Esophagus squamous epithelium (tissue), 5 donors: Measurements from ENCODE around the gene GNG2. TPM values are rescaled to one million over a fixed set of nuclear protein-coding genes. Genes with fewer than 3 reads are reported as not detected.

Source experiments
- DNase-seq: peaks from one replicate; lab custom pipeline; 2025; lab: John Stamatoyannopoulos, UW
- H3K27ac ChIP-seq, 4 donors: fragments of 200-600 bp; sonication (generic); one replicate each; pipeline ENCODE4 v1.5.1; 2016 to 2019; ENCODE audit warnings: mild to moderate bottlenecking in 1 of 4
- H3K27me3 ChIP-seq, 4 donors: fragments of 200-600 bp; sonication (generic); 1 replicate in 3 of 4; 2 replicates in 1 of 4; pipeline versions ENCODE4 v1.5.1 to v1.6.0; 2017 to 2021; ENCODE audit warnings: antibody characterized with exemption in 1 of 4
- H3K36me3 ChIP-seq, 3 donors: fragments of 200-600 bp; sonication (generic); one replicate each; pipeline ENCODE4 v1.5.1; 2016 to 2019
- H3K4me1 ChIP-seq, 3 donors: fragments of 200-600 bp; sonication (generic); one replicate each; pipeline ENCODE4 v1.5.1; 2017 to 2019
- H3K4me3 ChIP-seq, 4 donors: fragments of 200-600 bp; sonication (generic); 1 replicate in 3 of 4; 2 replicates in 1 of 4; pipeline ENCODE4 v1.5.1; 2016 to 2019; ENCODE audit warnings: mild to moderate bottlenecking in 2 of 4, moderate library complexity in 1 of 4
- H3K9me3 ChIP-seq, 3 donors: fragments of 200-600 bp; sonication (generic); one replicate each; pipeline ENCODE4 v1.5.1; 2016 to 2019
- POLR2A ChIP-seq, 4 donors: fragments of 450-650 bp; IDR thresholded peaks; one replicate each; pipeline ENCODE4 v1.6.1; 2017; ENCODE audit warnings: antibody characterized with exemption in 4 of 4, mild to moderate bottlenecking in 4 of 4, moderate library complexity in 3 of 4
- WGBS, 2 donors: methylation state at CpG; one replicate each; pipeline ENCODE4 v1.1.5; 2018; 5-methylcytosine and 5-hydroxymethylcytosine counted together
- intact Hi-C: fragments of 100-400 bp; cut with DNase I; formaldehyde crosslinking; loops from one replicate; pipeline ENCODE4 v1.15.0; 2022
- total RNA-seq, 4 donors: library from RNA; depleted of rRNA; stranded (reverse); fragments of >200 nt; gene quantifications; one replicate each; pipeline ENCODE4 v1.1.0, GENCODE V29; 2016
- TF ChIP-seq, protein P1 (sequence below), 6 experiments: fragments of 450-650 bp in 4 of 6; fragments of 200-600 bp in 2 of 6; sonication (generic) in 2 of 6; IDR thresholded peaks; one replicate each; pipeline ENCODE4 v1.5.1; 2016 to 2019; ENCODE audit warnings: antibody characterized with exemption in 6 of 6, mild to moderate bottlenecking in 4 of 6, moderate library complexity in 4 of 6
- donor health status: DM: yes; HTN: yes; CAD: no.

The GNG2 gene
- total RNA-seq, 4 donors from 2014 or later, result 1.5 to 8.8 (median 3.7) TPM

DNA sequence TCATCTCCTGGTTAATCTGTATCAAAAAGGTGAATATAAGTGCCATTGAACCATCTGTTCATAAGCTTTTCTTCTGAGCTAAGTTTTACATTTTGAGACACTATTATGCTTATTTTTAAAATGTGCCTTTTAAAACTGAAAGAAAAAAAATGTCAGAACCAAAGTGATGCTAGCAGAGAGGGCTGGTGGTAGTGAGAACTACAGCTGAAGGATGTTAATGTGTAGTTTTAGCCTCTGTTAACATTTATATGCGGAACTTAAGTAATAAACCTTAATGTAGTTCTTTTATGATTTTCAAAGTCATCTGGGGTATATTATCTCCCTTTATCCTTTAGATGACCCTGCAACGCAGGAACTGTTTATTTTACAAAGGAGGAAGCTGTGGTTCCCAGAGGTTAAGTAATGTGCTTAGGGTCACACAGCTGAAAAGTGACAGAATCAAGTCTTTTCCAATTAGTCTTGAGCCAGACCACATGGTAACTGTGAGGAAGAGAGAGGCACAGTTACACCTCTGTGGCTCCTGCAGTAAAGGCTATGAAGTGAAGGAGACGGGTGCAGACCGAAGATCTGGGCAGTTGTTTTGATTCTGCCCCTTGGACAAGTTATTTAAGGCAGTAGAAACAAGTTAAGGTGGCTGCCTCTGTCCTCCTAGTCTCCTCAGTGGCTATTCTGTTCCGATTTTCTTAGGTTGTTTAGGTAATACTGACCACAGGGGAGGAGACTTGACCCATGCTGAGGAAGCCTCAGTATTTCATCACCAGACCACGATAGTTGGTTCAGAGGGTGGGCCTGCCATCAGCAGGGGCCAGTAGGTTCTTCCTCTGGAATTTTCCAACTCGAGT lies 23.9 kb downstream of the GNG2 start:
- H3K27ac ChIP-seq, result no peak overlapping the region
- 49 to 50% methylated on average over 5 to 7 of the region's 7 CpGs for WGBS, 2 donors
- H3K4me3 ChIP-seq, result no peak overlapping the region
- H3K9me3 ChIP-seq, result no peaks in the 10 kb centered on the region
- TF ChIP-seq, protein P1, sequence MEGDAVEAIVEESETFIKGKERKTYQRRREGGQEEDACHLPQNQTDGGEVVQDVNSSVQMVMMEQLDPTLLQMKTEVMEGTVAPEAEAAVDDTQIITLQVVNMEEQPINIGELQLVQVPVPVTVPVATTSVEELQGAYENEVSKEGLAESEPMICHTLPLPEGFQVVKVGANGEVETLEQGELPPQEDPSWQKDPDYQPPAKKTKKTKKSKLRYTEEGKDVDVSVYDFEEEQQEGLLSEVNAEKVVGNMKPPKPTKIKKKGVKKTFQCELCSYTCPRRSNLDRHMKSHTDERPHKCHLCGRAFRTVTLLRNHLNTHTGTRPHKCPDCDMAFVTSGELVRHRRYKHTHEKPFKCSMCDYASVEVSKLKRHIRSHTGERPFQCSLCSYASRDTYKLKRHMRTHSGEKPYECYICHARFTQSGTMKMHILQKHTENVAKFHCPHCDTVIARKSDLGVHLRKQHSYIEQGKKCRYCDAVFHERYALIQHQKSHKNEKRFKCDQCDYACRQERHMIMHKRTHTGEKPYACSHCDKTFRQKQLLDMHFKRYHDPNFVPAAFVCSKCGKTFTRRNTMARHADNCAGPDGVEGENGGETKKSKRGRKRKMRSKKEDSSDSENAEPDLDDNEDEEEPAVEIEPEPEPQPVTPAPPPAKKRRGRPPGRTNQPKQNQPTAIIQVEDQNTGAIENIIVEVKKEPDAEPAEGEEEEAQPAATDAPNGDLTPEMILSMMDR (IDR thresholded peaks at IDR 0.05), result no peak
- no peak for TF ChIP-seq POLR2A (IDR thresholded peaks at IDR 0.05)
- H3K36me3 ChIP-seq, result no peaks in the 10 kb centered on the region
- intact Hi-C loops, result no loop called here
- no peak for DNase-seq
- no peaks in the 10 kb centered on the region for H3K27me3 ChIP-seq
- peaks cover 0 to 13% (median 0%) of the 10 kb centered on the region in 3 donors for H3K4me1 ChIP-seq

DNA sequence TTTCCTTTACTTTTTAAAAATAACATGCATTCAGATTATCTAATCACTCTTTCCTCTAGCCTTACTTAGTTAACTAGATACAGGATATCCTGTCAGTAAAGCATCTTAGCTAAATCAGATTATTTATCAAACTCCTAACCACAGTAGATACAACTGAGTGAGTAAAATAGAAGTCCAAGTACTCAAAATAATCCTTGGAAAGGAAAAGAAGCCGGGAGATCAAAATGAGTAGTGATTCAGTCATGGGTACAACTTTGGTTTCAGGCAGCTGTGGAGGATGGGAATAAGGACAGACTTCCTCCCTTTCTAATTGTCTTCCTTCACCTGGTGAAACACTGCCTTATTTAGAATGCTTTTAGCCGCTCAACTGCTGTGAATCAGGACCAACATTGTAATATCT lies 29.4 kb downstream of the GNG2 start:
- no peaks in the 10 kb centered on the region for H3K27me3 ChIP-seq
- H3K27ac ChIP-seq, result no peak overlapping the region
- intact Hi-C loops, result no loop called here
- WGBS, 2 donors, result 61 to 70% methylated on average over 2 of the region's 2 CpGs
- H3K4me3 ChIP-seq, result no peak overlapping the region
- peaks cover 0 to under 1% (median 0%) of the 10 kb centered on the region in 3 donors for H3K4me1 ChIP-seq
- DNase-seq, result no peak
- H3K36me3 ChIP-seq, result no peaks in the 10 kb centered on the region
- H3K9me3 ChIP-seq, result no peaks in the 10 kb centered on the region
- no peak for TF ChIP-seq POLR2A (IDR thresholded peaks at IDR 0.05)
- TF ChIP-seq, protein P1 (IDR thresholded peaks at IDR 0.05), result no peak

DNA sequence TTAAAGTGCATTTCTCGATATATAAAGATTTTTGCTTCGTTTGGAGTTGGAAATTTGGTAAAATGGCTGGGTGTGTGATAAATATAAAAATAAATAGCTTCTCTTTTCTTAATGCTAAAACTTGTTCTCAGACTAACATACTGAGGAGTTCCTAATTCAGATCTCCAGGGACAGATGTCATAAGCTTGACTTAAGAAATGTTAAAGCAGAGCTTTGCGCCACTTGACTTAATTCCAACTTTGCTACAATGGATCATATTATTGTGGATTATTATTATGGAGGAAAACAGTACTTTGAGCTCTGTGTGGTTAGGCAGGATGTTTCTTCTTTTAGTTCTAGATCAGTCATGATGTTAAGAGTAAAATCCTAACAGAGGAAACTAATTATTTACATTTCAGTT lies 33.8 kb downstream of the GNG2 start:
- intact Hi-C loops, result no loop called here
- WGBS, 2 donors, result 77 to 82% methylated on average over 3 of the region's 3 CpGs
- Histone ChIP-seq H3K36me3 (no peaks in the 10 kb centered on the region), H3K9me3 (no peaks in the 10 kb centered on the region), H3K4me1 (no peaks in the 10 kb centered on the region), H3K27me3 (no peaks in the 10 kb centered on the region), H3K4me3 (no peak overlapping the region), H3K27ac (no peak overlapping the region)
- TF ChIP-seq POLR2A (IDR thresholded peaks at IDR 0.05), result no peak
- TF ChIP-seq, protein P1 (IDR thresholded peaks at IDR 0.05), result no peak
- DNase-seq, result no peak

DNA sequence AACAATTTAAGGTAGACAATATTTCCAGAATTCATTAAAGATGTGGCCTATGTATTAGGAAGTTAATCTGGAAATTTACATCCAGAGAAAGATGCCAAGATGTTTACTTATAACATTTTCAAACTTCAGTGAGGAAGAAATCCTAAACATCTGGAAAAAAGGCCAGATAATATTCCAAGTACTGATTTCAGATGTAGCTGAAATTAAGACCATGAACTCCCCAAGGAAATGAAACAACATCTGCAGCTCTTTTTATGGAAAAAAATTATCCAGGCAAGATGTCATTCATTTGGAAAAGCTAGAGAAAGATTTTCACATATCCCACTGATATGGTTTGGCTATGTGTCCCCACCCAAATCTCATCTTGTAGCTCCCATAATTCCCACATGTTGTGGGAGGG lies 35.0 kb downstream of the GNG2 start:
- Histone ChIP-seq H3K27ac (no peak overlapping the region), H3K4me1 (no peaks in the 10 kb centered on the region), H3K36me3 (no peaks in the 10 kb centered on the region), H3K27me3 (no peaks in the 10 kb centered on the region), H3K9me3 (no peaks in the 10 kb centered on the region), H3K4me3 (no peak overlapping the region)
- TF ChIP-seq, protein P1 (IDR thresholded peaks at IDR 0.05), result no peak
- TF ChIP-seq POLR2A (IDR thresholded peaks at IDR 0.05), result no peak
- intact Hi-C loops, result no loop called here
- no peak for DNase-seq

DNA sequence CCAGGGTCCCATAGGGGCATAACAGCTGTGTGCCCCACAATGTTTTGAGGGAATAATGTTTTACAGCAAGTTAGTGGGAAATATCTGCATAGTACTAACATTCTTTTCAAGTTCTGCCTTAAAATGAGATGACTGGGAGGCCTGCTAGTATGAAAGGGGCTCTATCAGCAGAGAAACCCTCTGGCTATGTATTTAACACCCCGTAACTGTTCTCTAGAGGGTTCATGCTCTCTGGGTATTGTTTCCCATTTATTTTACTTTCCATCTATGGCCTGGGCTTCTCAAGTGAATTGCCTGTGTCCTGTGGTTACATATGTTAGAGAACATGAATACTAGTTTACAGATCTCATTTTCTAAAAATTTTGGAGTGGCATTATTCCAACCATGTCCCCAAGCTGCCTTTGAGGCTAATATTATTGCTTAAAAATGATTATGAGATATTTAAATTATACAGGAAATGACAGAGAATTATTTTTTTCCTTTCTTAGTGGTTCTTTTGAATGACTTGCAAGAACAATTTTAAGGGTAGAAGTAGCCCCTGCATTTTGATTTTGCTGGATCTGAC lies 37.5 kb downstream of the GNG2 start:
- TF ChIP-seq, protein P1 (IDR thresholded peaks at IDR 0.05), result no peak
- no peak for TF ChIP-seq POLR2A (IDR thresholded peaks at IDR 0.05)
- H3K27ac ChIP-seq, result no peak overlapping the region
- DNase-seq, result no peak
- H3K27me3 ChIP-seq, result no peaks in the 10 kb centered on the region
- no peaks in the 10 kb centered on the region for H3K4me1 ChIP-seq
- no peaks in the 10 kb centered on the region for H3K36me3 ChIP-seq
- no peaks in the 10 kb centered on the region for H3K9me3 ChIP-seq
- intact Hi-C loops, result no loop called here
- H3K4me3 ChIP-seq, result no peak overlapping the region
- WGBS, 2 donors, result 80 to 95% methylated on average over 1 of the region's 1 CpG
